GM23248 (cell line): ENCODE measurements around the gene SREK1. TPM values are rescaled to one million over a fixed set of nuclear protein-coding genes. Genes with fewer than 3 reads are reported as not detected.

Experiments used
- DNase-seq: peaks from one replicate; pipeline ENCODE4 v3.0.0-alpha.2; 2015
- H2AFZ ChIP-seq: fragments of 200-600 bp; sonication (generic); 2 replicates; pipeline ENCODE4 v1.6.1; 2016; ENCODE audit warnings: antibody characterized with exemption
- H3F3A ChIP-seq: fragments of 200-600 bp; sonication (generic); 2 replicates; pipeline ENCODE4 v1.6.1; 2016; ENCODE audit warnings: mild to moderate bottlenecking, antibody characterized with exemption, mixed run types; ENCODE audit not compliant: insufficient read depth
- H3K27ac ChIP-seq: fragments of 200-600 bp; sonication (generic); 2 replicates; pipeline ENCODE4 v1.5.1; 2016; ENCODE audit warnings: mild to moderate bottlenecking
- H3K27me3 ChIP-seq: fragments of 200-600 bp; sonication (generic); replicated peaks from 2 replicates; pipeline ENCODE4 v1.6.1; 2016; ENCODE audit warnings: mild to moderate bottlenecking; ENCODE audit not compliant: insufficient read depth
- H3K36me3 ChIP-seq: fragments of 200-600 bp; sonication (generic); 2 replicates; pipeline ENCODE4 v1.6.1; 2016; ENCODE audit warnings: low read depth, mild to moderate bottlenecking
- H3K4me1 ChIP-seq: fragments of 200-600 bp; sonication (generic); 2 replicates; pipeline ENCODE4 v1.6.1; 2016; ENCODE audit warnings: mild to moderate bottlenecking; ENCODE audit not compliant: insufficient read depth
- H3K4me2 ChIP-seq: fragments of 200-600 bp; sonication (generic); one replicate; pipeline ENCODE4 v1.6.1; 2016; ENCODE audit warnings: mild to moderate bottlenecking; ENCODE audit not compliant: unreplicated experiment
- H3K4me3 ChIP-seq: fragments of 200-600 bp; sonication (generic); 2 replicates; pipeline ENCODE4 v1.5.1; 2016; ENCODE audit warnings: mild to moderate bottlenecking
- H3K79me2 ChIP-seq: fragments of 200-600 bp; sonication (generic); 2 replicates; pipeline ENCODE4 v1.6.1; 2016; ENCODE audit warnings: mild to moderate bottlenecking; ENCODE audit not compliant: insufficient read depth
- H3K9ac ChIP-seq: fragments of 200-600 bp; sonication (generic); 2 replicates; pipeline ENCODE4 v1.6.1; 2016; ENCODE audit warnings: mild to moderate bottlenecking
- H3K9me2 ChIP-seq: fragments of 200-600 bp; sonication (generic); 2 replicates; pipeline ENCODE4 v1.6.1; 2016; ENCODE audit warnings: mixed run types, mild to moderate bottlenecking, moderate library complexity; ENCODE audit not compliant: insufficient read depth
- H3K9me3 ChIP-seq: fragments of 200-600 bp; sonication (generic); one replicate; pipeline ENCODE4 v1.6.1; 2017; ENCODE audit warnings: low read depth
- H4K20me1 ChIP-seq: fragments of 200-600 bp; sonication (generic); 2 replicates; pipeline ENCODE4 v1.6.0; 2016; ENCODE audit not compliant: insufficient read depth
- EZH2 ChIP-seq: fragments of 200-600 bp; sonication (generic); IDR thresholded peaks from 2 replicates; pipeline ENCODE4 v1.6.1; 2018; ENCODE audit warnings: antibody characterized with exemption, mild to moderate bottlenecking; ENCODE audit not compliant: insufficient read depth, poor library complexity, severe bottlenecking
- EZH2phosphoT487 ChIP-seq: fragments of 200-600 bp; sonication (generic); IDR thresholded peaks from 2 replicates; pipeline ENCODE4 v1.6.1; 2018; ENCODE audit warnings: antibody characterized with exemption, moderate library complexity, mild to moderate bottlenecking, low read depth; ENCODE audit not compliant: insufficient read depth
- WGBS, 2 experiments: methylation state at CpG; one replicate each; pipeline ENCODE4 v1.1.6; 2015 to 2017; ENCODE audit warnings: low lambda C conversion rate in 2 of 2, low coverage in 1 of 2; ENCODE audit errors: missing lambda C conversion rate in 2 of 2; 5-methylcytosine and 5-hydroxymethylcytosine counted together
- in situ Hi-C: fragments of 300-500 bp; cut with MboI; formaldehyde crosslinking; loops from 2 replicates; pipeline ENCODE4 v1.15.0; 2020
- polyA plus RNA-seq: library from polyadenylated mRNA; unstranded; fragments of >200 nt; fragmentation: Nextera tagmentation; extraction: Ambion mirVana; gene quantifications from 2 replicates; pipeline ENCODE4 v1.2.1, GENCODE V29; 2016
- total RNA-seq: library from RNA; depleted of rRNA; stranded (reverse); fragments of >200 nt; shearing (Covaris generic); gene quantifications from 2 replicates; pipeline ENCODE4 v1.2.3, GENCODE V29; 2014

SREK1 gene
- total and polyA plus RNA-seq, 2 experiments from 2014 or later: 32.2 to 45.5 TPM

DNA sequence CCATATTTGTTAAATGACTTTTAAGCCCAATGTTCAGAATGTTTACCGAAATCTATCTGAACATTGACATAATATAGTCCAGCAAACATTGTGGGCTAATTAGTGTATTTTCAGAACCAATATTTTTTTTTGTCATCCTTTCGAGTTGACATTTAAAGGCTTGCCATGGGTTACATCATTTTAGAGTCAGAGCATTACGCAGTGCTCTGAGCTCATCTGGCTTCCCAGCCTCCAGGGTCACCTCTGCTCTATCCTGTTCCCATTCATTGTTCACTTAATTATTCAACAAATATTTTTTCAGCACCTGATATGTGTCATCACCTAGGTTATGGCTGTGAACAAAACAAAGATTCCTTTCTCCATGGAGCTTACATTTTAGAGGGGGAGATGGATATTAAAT lies 80.2 kb downstream of the SREK1 start:
- Histone ChIP-seq H3K9me2 (no peaks in the 10 kb centered on the region), H3K4me3 (no peak overlapping the region), H2AFZ (no peak overlapping the region), H3K27me3 (no peaks in the 10 kb centered on the region; the same call in 1 of the 2 replicates), H3K4me1 (no peaks in the 10 kb centered on the region), H3K4me2 (no peak overlapping the region), H3K36me3 (no peaks in the 10 kb centered on the region), H3K9me3 (no peaks in the 10 kb centered on the region), H3K9ac (no peak overlapping the region), H3K79me2 (no peaks in the 10 kb centered on the region), H4K20me1 (no peaks in the 10 kb centered on the region), H3F3A (no peaks in the 10 kb centered on the region), H3K27ac (no peak overlapping the region)
- TF ChIP-seq EZH2: no peak
- no peak for TF ChIP-seq EZH2phosphoT487
- in situ Hi-C loops: no loop called here
- no peak for DNase-seq
- 90 to 94% methylated on average over 3 of the region's 3 CpGs for WGBS, 2 experiments

DNA sequence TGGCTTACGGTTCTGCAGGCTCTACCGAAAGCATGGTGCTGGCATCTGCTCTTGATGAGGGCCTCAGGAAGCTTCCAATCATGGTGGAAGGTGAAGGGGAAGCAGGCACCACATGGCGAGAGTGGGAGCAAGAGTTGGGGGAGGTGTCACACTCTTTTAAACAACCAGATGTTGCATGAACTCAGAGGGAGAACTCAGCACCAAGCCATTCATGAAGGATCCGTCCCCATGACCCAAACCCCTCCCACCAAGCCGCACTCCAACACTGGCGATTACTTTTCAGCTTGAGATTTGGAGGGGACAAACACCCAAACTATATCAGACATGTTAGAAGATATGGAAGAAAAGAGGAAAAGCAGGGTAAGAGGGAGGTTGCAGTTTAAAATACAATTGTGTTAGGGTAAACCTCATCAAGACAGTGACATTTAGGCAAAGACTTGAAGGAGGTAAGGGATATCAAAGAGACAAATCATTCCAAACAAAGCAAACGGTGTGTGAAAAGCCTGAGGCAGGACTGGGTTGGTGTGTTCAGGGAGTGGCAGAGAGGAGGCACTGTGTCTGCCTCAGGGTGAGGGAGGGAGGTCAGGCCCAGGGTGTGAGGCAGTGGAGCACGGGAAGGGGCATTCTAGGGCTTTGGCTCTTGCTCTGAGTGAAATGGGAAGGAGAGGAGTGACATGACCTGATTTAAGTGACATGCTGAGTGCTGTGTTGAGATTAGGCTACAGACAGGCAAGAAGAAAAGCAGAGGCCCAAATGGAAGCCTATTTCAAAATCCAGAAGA lies 80.9 kb downstream of the SREK1 start:
- H3K79me2 ChIP-seq: no peaks in the 10 kb centered on the region
- no peaks in the 10 kb centered on the region for H3F3A ChIP-seq
- no peak overlapping the region for H3K27ac ChIP-seq
- H3K9ac ChIP-seq: no peak overlapping the region
- H4K20me1 ChIP-seq: no peaks in the 10 kb centered on the region
- in situ Hi-C loops: no loop called here
- no peak for TF ChIP-seq EZH2
- no peaks in the 10 kb centered on the region for H3K36me3 ChIP-seq
- H2AFZ ChIP-seq: no peak overlapping the region
- no peaks in the 10 kb centered on the region for H3K9me2 ChIP-seq
- H3K4me2 ChIP-seq: no peak overlapping the region
- H3K4me1 ChIP-seq: no peaks in the 10 kb centered on the region
- no peak for DNase-seq
- no peaks in the 10 kb centered on the region for H3K9me3 ChIP-seq
- H3K4me3 ChIP-seq: no peak overlapping the region
- H3K27me3 ChIP-seq: no peaks in the 10 kb centered on the region
- 73 to 75% methylated on average over 8 of the region's 8 CpGs for WGBS, 2 experiments

GRCh38 chr5:66230551-66230950 lies 86.5 kb downstream of the SREK1 start:
- no peaks in the 10 kb centered on the region for H3K9me2 ChIP-seq
- TF ChIP-seq EZH2phosphoT487 (no peak), EZH2 (no peak)
- DNase-seq: no peak
- no peak overlapping the region for H3K27ac ChIP-seq
- H2AFZ ChIP-seq: no peak overlapping the region
- in situ Hi-C loops: no loop called here
- no peak overlapping the region for H3K4me3 ChIP-seq
- H3K9me3 ChIP-seq: no peaks in the 10 kb centered on the region
- H4K20me1 ChIP-seq: no peaks in the 10 kb centered on the region
- H3K9ac ChIP-seq: no peak overlapping the region
- H3K4me1 ChIP-seq: no peaks in the 10 kb centered on the region
- no peaks in the 10 kb centered on the region for H3K36me3 ChIP-seq
- no peaks in the 10 kb centered on the region for H3K79me2 ChIP-seq
- H3K27me3 ChIP-seq: no peaks in the 10 kb centered on the region
- H3F3A ChIP-seq: no peaks in the 10 kb centered on the region
- H3K4me2 ChIP-seq: no peak overlapping the region
- 39 to 60% methylated on average over 1 of the region's 1 CpG for WGBS, 2 experiments

DNA sequence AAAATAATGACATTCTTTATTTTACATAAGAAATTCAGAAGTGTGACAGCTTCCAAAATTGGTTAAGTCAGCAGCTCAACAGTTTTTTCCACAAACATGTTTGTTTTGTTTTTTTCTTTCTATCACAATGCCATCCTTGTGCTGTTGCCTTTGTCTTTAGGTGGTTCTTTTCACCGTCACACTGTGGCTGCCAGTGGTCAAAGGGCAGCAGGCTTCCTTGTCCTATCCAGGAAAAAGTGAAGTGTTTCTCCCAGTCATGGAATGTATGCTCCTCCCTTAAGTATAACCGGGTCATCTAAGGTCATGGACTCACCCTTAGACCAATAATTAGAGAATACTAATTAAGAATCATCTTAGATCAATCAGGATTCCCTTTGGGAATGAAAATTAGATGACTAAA lies 87.4 kb downstream of the SREK1 start:
- H3K4me3 ChIP-seq: no peak overlapping the region

More for the DNA sequence above, 87.4 kb downstream of the SREK1 start:
- H3K9me2 ChIP-seq: no peaks in the 10 kb centered on the region
- no peak overlapping the region for H3K27ac ChIP-seq
- 88 to 97% methylated on average over 2 of the region's 2 CpGs for WGBS, 2 experiments
- in situ Hi-C loops: no loop called here
- H3K79me2 ChIP-seq: no peaks in the 10 kb centered on the region
- no peaks in the 10 kb centered on the region for H3K36me3 ChIP-seq
- H3K27me3 ChIP-seq: no peaks in the 10 kb centered on the region
- H3K9ac ChIP-seq: no peak overlapping the region
- DNase-seq: no peak
- no peak overlapping the region for H3K4me2 ChIP-seq
- H3F3A ChIP-seq: no peaks in the 10 kb centered on the region
- H3K4me1 ChIP-seq: no peaks in the 10 kb centered on the region
- H3K9me3 ChIP-seq: no peaks in the 10 kb centered on the region
- TF ChIP-seq EZH2phosphoT487: no peak
- no peak for TF ChIP-seq EZH2
- H4K20me1 ChIP-seq: no peaks in the 10 kb centered on the region
- no peak overlapping the region for H2AFZ ChIP-seq
